Fibroblast of lung (primary cell): ENCODE results near the gene PRR23E. TPM values are rescaled to one million over a fixed set of nuclear protein-coding genes. Genes with fewer than 3 reads are reported as not detected.

Experiments used
- DNase-seq, 2 donors: peaks; one replicate each; pipeline versions ENCODE4 v3.0.0 to v3.0.0-alpha.2; 2010; ENCODE audit warnings: low read depth in 2 of 2
- H2AFZ ChIP-seq: 2 replicates; pipeline ENCODE4 v1.5.1; 2012; ENCODE audit warnings: low read length, control low read depth, inconsistent platforms
- H3K27ac ChIP-seq: 2 replicates; pipeline ENCODE4 v1.5.1; 2011; ENCODE audit warnings: low read length, control low read depth; ENCODE audit not compliant: insufficient read depth
- H3K27me3 ChIP-seq: 2 replicates; pipeline ENCODE4 v1.5.1; 2011; ENCODE audit warnings: mild to moderate bottlenecking, low read length; ENCODE audit not compliant: control insufficient read depth, insufficient read depth
- H3K36me3 ChIP-seq: 2 replicates; pipeline ENCODE4 v1.5.1; 2011; ENCODE audit warnings: low read length; ENCODE audit not compliant: control insufficient read depth, insufficient read depth
- H3K4me1 ChIP-seq: 2 replicates; pipeline ENCODE4 v1.5.1; 2011; ENCODE audit warnings: low read length; ENCODE audit not compliant: control insufficient read depth, insufficient read depth; ENCODE audit errors: extremely low read depth
- H3K4me2 ChIP-seq: 2 replicates; pipeline ENCODE4 v1.5.1; 2011; ENCODE audit warnings: low read length, control low read depth; ENCODE audit not compliant: insufficient read depth; ENCODE audit errors: extremely low read depth
- H3K4me3 ChIP-seq, 4 experiments: fragments of 200-600 bp in 1 of 4; sonication (generic) in 1 of 4; replicated peaks in 1 of 4; 2 replicates each; pipeline ENCODE4 v1.5.1; 2011 to 2016; ENCODE audit warnings: low read length in 4 of 4, low read depth in 3 of 4, mild to moderate bottlenecking in 3 of 4, control low read depth in 2 of 4, inconsistent platforms in 1 of 4, mixed read lengths in 1 of 4; ENCODE audit not compliant: insufficient read depth in 1 of 4; ENCODE audit errors: control extremely low read depth in 1 of 4
- H3K79me2 ChIP-seq: 2 replicates; pipeline ENCODE4 v1.5.1; 2012; ENCODE audit warnings: mild to moderate bottlenecking, low read length, inconsistent platforms; ENCODE audit not compliant: control insufficient read depth, insufficient read depth
- H3K9ac ChIP-seq: 2 replicates; pipeline ENCODE4 v1.5.1; 2011; ENCODE audit warnings: mild to moderate bottlenecking, low read length, control low read depth; ENCODE audit not compliant: insufficient read depth
- H3K9me3 ChIP-seq: 2 replicates; pipeline ENCODE4 v1.5.1; 2012; ENCODE audit warnings: low read depth, low read length; ENCODE audit not compliant: control insufficient read depth, insufficient read depth
- H4K20me1 ChIP-seq: 2 replicates; pipeline ENCODE4 v1.5.1; 2011; ENCODE audit warnings: low read length; ENCODE audit not compliant: control insufficient read depth, insufficient read depth; ENCODE audit errors: extremely low read depth
- CTCF ChIP-seq, 2 donors: IDR thresholded peaks in 1 of 2; conservative IDR thresholded peaks in 1 of 2; 1 replicate in 1 of 2; 2 replicates in 1 of 2; pipeline ENCODE4 v1.5.1; 2011 to 2012; ENCODE audit warnings: low read length in 2 of 2, control low read depth in 1 of 2, inconsistent platforms in 1 of 2, low read depth in 1 of 2, mild to moderate bottlenecking in 1 of 2
- EZH2 ChIP-seq: IDR thresholded peaks from 2 replicates; pipeline ENCODE4 v1.5.1; 2012; ENCODE audit warnings: low read length, control low read depth, mild to moderate bottlenecking; ENCODE audit errors: missing control alignments
- polyA plus RNA-seq, 2 donors: library from polyadenylated mRNA; depleted of rRNA in 1 of 2; stranded (reverse) in 1 of 2; unstranded in 1 of 2; fragments of >200 nt; gene quantifications; 2 replicates each; pipeline ENCODE4 v1.2.1, GENCODE V29; 2011 to 2012; ENCODE audit warnings: missing spikeins in 1 of 2
- total RNA-seq: library from RNA; depleted of rRNA; stranded (reverse); fragments of >200 nt; gene quantifications from 2 replicates; pipeline ENCODE4 v1.2.1, GENCODE V29; 2014

The PRR23E gene
- total and polyA plus RNA-seq, 2 donors (not counting 1 experiment from before 2014, with no cell fraction given): not detected

- H3K27ac ChIP-seq: no peak overlapping the region
- H3K9me3 ChIP-seq: no peaks in the 10 kb centered on the region
- H4K20me1 ChIP-seq: no peaks in the 10 kb centered on the region
- no peak overlapping the region for H2AFZ ChIP-seq
- no peaks in the 10 kb centered on the region for H3K36me3 ChIP-seq
- H3K4me1 ChIP-seq: no peaks in the 10 kb centered on the region
- H3K4me2 ChIP-seq: no peak overlapping the region
- no peak overlapping the region for H3K4me3 ChIP-seq
- TF ChIP-seq CTCF (conservative IDR thresholded peaks at IDR 0.05 in 1 of 2, IDR thresholded peaks at IDR 0.05 in 1 of 2; ENCODE audit: low read depth in 1 of 2, low read length in 2 of 2) (no peak), EZH2 (no peak)
- no peak overlapping the region for H3K9ac ChIP-seq
- no peak for DNase-seq
- no peaks in the 10 kb centered on the region for H3K27me3 ChIP-seq
- no peaks in the 10 kb centered on the region for H3K79me2 ChIP-seq
These were observed 12.1 kb downstream of the PRR23E start for GRCh38 chr3:127204841-127205582.

GRCh38 chr3:127206154-127206553 lies 13.2 kb downstream of the PRR23E start:
- Histone ChIP-seq H3K4me1 (no peaks in the 10 kb centered on the region), H3K36me3 (no peaks in the 10 kb centered on the region), H2AFZ (no peak overlapping the region), H4K20me1 (no peaks in the 10 kb centered on the region), H3K9ac (no peak overlapping the region), H3K9me3 (no peaks in the 10 kb centered on the region), H3K4me3 (no peak overlapping the region), H3K79me2 (no peaks in the 10 kb centered on the region), H3K27ac (no peak overlapping the region), H3K4me2 (no peak overlapping the region), H3K27me3 (no peaks in the 10 kb centered on the region)
- no peak for TF ChIP-seq EZH2
- TF ChIP-seq CTCF (conservative IDR thresholded peaks at IDR 0.05 in 1 of 2, IDR thresholded peaks at IDR 0.05 in 1 of 2; ENCODE audit: low read depth in 1 of 2, low read length in 2 of 2): no peak
- DNase-seq: no peak

- Histone ChIP-seq H3K27ac (no peak overlapping the region), H3K4me3 (no peak overlapping the region), H4K20me1 (no peaks in the 10 kb centered on the region), H3K9me3 (no peaks in the 10 kb centered on the region), H3K9ac (no peak overlapping the region), H3K79me2 (no peaks in the 10 kb centered on the region), H3K4me1 (no peaks in the 10 kb centered on the region), H3K27me3 (no peaks in the 10 kb centered on the region), H3K4me2 (no peak overlapping the region), H3K36me3 (no peaks in the 10 kb centered on the region), H2AFZ (no peak overlapping the region)
- DNase-seq: no peak
- TF ChIP-seq EZH2: no peak
- no peak for TF ChIP-seq CTCF (conservative IDR thresholded peaks at IDR 0.05 in 1 of 2, IDR thresholded peaks at IDR 0.05 in 1 of 2; ENCODE audit: low read depth in 1 of 2, low read length in 2 of 2)
These were observed 13.9 kb downstream of the PRR23E start for GRCh38 chr3:127206611-127207516.
